Neural progenitor cell (in vitro differentiated cells): ENCODE results near the gene DOCK9.

Source experiments
- EZH2 ChIP-seq: fragments of 200-600 bp; sonication (generic); IDR thresholded peaks from 2 replicates; pipeline ENCODE4 v1.6.1; 2017; ENCODE audit warnings: antibody characterized with exemption, mild to moderate bottlenecking, moderate library complexity
- EZH2phosphoT487 ChIP-seq: fragments of 200-600 bp; sonication (generic); IDR thresholded peaks from 2 replicates; pipeline ENCODE4 v1.6.1; 2017; ENCODE audit warnings: antibody characterized with exemption
- TF ChIP-seq, protein P1 (sequence below): fragments of 200-600 bp; sonication (generic); IDR thresholded peaks from 2 replicates; pipeline ENCODE4 v1.5.1; 2017; ENCODE audit warnings: antibody characterized with exemption, mild to moderate bottlenecking

DNA sequence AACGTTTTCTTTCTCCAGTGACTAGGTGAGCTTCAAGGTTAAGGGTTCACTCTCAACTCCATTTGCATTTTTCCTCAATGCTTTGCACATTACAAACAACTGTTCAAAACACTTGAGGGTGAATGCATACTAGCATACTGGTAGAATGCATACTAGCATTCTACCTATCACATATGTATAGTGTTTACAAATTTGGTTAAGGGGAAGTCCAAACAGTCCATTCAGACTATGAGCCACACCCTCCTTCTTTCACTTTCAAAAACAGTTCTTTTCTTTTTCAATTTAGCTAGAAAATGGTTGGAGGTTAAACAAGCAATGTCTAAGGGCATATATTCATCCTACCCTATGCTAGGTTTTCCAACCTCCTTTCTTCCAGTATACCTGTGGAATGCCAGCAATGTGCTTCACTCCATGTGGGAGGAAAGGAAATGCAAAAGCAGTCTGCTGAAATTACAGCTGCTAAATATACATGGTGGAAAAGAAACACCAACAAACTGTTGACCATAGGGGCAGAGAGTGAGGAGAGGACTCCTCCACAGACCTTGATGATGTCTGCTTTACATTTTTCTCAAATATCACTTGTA is 102.6 kb downstream of the DOCK9 start:
- TF ChIP-seq, protein P1, sequence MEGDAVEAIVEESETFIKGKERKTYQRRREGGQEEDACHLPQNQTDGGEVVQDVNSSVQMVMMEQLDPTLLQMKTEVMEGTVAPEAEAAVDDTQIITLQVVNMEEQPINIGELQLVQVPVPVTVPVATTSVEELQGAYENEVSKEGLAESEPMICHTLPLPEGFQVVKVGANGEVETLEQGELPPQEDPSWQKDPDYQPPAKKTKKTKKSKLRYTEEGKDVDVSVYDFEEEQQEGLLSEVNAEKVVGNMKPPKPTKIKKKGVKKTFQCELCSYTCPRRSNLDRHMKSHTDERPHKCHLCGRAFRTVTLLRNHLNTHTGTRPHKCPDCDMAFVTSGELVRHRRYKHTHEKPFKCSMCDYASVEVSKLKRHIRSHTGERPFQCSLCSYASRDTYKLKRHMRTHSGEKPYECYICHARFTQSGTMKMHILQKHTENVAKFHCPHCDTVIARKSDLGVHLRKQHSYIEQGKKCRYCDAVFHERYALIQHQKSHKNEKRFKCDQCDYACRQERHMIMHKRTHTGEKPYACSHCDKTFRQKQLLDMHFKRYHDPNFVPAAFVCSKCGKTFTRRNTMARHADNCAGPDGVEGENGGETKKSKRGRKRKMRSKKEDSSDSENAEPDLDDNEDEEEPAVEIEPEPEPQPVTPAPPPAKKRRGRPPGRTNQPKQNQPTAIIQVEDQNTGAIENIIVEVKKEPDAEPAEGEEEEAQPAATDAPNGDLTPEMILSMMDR = no peak
- TF ChIP-seq EZH2phosphoT487 (no peak), EZH2 (no peak)
